Activated T-cell treated with anti-CD3 and anti-CD28 coated beads, Interleukin-2, amount 50 U/mL, for 1 hour (primary cell): ENCODE results near the gene EFCC1.

ENCODE experiments used
- DNase-seq: peaks from one replicate; pipeline ENCODE4 v3.0.0-alpha.2; 2020

Gene EFCC1

DNA sequence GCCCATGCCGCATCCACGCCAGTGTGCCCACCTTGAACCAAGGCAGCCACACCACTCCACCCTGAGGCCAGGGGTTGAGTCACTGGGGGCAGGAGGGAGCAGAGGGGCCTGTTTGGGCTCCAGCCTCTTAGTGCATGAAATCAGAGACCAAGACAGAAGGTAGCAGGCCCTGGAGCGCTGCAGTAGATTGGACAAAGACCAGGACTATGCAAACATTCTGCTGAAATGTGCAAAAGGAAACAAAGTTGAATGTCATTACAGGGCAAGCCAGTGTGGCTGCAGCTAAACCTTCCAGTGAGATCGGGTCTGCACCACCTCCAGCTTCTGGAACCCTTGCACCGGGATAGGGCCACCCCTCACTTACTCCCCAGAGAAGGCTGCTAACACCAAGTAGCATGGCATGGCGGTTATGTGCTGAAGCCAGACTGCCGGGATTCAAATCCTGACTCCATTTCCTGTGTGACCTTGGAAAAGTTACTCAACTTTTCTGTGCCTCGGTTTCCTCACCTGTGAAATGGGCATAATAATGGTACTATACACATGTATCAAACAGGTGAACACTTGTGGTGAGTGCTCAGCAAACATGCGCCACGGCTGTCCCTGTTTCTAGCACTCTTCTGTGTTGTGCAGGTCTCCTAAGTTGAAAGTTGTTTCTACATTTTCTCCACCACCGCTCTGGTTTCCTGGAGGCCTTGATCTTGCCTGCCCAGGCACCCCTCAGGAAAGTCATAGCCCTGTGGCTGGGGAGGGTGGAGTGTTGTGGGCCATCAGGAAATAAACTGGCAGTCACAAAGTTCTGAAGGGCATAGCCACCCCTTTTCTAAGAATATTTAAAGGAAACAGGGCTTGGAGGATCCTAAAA lies 34.5 kb downstream of the EFCC1 start:
- no peak for DNase-seq

DNA sequence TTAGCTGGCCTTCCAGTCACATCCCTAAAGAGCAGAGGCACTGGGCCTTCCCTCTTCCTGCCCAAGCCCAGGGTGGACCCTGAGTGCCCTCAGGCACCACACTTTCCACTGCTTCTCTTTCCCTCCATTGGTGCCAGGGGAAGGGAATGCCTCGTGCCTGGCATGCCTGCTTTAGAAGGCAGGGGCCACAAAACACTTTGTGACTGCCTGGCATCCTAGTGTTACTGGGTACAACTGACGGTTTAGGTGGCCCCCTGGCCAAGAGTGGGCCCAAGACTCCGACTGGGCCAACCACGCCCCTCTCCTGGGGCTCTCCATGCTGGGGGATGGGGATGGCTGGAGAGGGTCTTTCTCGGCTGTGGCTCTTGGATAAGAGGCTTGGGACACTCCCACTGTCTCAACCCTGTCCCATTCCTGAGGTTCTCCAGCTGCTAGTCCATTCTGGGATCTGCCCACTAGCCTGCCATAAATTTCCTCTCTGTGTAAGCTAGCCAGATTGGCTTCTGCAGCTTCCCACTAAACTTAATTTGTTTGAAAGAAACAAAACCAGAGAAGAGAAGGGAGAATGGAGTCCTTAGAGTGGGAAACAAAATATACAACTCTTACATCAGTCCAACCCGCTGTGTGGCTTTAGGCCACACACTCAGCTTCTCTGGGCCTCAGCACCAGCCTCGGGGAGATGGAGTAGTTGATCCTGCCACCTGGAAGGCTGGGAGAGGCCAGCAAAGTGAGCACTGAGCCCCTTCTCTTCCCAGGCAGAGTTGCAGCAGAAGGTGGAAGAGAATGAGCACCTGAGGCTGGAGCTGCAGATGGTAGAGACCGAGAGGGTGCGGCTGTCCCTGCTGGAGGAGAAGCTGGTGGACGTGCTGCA lies 35.4 kb downstream of the EFCC1 start:
- no peak for DNase-seq

DNA sequence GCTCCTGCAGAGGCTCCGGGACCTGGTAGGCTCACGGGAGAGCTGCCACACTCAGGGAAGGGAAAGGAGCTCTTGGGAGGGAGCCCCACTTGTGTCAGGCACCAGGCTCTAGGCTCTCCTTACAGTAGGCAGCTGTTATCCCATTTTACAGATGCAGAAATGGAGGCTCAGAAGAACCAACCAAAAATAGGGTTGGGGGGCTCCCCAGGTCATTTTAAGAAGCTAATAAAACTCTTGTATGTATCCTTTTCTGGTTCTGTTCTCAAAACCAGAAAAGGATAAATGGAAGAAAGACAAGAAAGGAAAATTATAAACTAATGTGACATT lies 36.0 kb downstream of the EFCC1 start:
- no peak for DNase-seq

DNA sequence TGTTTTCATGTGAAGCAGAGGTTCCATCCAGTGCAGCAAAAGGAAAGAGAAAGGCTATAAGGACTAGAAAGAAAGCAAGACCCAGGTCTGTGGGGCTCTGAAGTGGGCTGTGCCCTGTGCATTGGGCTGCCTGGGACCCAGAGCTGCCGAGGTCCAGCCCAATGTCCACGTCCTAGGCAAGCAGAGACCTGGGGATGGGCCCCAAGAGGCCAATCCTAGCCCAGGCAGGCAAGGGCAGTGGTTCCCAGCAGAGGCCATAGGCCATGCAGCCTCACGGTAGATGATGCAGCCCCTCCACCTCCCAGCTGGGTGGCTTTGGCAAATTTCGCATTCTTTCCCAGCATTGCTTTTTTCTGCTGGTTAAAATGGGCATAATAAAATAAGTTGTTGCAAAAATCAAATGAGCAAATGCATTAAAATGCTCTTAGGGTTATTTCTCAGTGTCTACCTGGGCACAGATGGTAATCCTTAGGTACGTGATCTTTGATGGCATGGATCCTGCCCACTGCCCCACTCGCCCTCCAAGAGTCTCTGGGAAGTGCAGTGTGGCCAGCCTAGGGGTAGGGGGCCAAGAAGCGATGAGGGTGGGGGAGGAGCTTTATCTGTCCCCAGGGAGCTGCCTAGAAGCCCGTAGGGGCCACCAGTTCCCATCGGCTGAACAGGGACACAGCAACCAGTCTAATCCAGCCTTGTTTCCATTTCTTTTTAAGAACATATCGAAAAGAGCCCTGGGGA lies 37.2 kb downstream of the EFCC1 start:
- no peak for DNase-seq

DNA sequence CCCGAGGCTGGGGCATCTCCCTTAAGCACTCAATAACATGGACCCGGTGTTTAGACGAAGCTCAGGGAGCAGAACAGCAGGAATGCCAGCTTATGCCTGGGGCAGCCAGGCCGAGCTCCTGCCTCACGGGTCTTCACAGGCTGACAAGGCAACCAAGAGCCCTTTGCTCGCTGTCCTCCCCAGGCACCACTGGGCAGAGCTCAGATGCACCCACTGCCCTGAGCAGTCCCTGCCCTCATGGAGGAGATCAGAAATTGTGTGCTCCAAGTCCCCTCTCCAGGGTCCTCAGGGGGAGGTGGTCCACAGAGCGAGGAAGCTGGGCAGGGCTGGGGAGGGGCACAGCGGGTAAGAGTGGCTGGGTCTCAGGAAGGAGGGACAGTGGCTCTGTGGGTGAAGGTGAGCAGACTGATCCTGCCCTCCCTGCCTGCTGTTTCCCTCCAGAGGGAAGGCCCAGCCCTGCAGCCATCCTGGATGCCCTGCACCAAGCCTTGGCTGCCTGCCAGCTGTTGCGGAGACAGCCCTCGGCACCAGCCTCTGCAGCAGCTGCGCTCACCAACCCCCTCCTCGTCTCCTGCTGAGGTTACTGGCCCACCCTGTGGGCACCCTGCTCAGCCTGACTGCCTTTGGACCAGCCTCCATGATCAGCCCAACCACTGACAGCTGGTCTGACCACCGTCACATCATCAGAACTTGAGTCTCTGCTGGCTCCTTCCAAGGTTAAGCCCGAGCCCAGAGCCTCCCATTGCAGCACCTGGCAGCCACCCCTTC lies 38.4 kb downstream of the EFCC1 start:
- no peak for DNase-seq

DNA sequence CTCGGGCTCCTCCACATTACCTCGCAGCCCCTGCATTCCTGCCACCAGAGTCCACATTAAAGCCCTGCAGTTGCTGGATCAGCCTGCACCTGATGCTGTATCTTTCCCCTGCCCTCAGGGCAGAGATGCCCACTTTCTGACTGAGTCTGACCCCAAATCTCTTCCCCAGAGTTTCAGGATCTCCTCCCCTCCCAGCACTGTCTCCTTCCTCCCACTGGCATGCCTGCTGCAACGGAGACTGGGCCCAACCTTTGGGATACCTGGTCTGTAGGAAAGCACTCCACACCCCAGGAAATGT lies 38.9 kb downstream of the EFCC1 start:
- no peak for DNase-seq

DNA sequence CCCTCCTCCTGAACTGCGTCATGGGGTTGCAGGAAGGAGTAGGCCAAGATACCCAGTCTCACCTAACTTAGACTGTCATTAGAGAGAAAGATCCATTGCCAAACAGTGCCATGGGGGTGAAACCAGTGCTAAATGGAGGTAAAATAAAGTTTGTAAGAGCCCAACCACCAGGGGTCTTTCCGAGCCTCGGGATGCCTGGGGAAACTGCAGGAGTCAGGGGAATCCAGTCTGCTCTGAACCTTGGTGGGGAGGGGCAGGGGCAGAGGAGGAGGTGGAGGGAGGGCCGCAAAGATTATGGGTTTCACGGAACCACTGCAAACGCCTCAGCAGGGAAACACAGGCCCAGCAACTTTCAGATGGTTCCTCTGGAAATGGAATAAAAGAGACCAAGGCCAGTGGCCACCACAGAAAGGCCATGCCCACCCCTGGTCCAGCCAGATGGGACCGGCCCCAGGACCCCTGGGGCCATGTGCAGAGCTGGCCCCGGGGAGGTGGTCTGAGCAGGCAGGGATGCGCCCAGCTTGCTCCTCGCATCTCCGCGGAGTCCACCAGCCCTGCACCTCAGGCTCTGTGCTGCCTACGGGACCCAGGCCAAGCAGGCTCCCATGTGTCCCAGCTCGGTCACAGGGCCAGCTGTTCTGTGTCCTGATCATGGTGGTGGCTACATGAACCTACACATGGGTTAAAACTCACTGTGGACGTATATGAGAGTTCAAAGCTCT lies 39.6 kb downstream of the EFCC1 start:
- no peak for DNase-seq

DNA sequence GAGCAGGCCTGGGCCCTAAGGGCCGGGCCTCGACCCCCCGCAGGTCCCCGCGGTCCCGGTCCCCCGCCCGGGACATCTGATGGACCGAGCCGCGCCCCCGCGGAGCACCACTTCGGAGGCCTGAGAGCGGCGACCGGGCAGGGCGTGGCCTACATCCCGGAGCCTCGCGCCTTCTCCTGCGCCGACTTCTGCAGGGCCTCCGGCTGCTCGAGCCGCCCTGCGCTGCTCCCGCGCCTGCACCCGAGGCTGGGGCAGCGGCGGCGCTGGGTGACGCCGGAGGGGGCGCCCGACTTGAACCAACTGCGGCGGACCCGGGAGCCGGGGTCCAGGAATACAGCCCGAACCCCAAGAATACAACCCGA lies 44.6 kb downstream of the EFCC1 start:
- DNase-seq: peak; percentile 65

DNA sequence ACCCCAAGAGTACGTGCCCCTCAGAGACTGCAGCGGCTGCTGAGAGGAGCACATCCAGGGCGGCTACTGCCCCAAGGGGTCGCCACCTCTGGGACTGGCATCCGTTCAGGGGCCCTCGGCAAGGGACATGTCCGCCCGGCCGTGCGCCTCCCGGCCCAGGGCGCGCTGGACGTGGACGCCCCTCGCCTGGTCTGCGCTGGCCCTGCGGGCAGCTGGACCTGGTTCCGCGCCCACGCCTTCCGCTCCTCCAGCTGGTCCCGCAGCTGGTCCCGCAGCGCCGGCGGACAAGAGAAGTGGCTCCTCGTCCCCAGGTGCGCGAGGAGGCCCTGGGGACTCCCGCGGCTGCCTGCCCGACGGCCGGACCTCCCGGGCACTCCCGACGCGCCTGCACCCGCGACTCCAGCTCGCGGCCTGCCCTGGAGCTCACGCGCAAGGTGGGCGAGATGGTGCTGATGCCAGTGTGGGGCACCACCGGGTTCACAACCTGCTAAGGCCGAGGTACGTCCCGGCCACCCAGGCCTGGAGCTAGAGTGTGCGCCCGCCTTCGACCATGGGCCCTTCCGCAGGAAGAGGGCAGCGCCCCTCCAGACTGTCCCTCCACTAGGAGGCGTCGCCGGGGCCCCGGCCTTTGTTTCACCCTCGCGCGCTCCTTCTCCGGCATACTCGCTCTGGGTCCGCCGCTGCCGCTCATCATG lies 45.1 kb downstream of the EFCC1 start:
- DNase-seq: peak; percentile 54

DNA sequence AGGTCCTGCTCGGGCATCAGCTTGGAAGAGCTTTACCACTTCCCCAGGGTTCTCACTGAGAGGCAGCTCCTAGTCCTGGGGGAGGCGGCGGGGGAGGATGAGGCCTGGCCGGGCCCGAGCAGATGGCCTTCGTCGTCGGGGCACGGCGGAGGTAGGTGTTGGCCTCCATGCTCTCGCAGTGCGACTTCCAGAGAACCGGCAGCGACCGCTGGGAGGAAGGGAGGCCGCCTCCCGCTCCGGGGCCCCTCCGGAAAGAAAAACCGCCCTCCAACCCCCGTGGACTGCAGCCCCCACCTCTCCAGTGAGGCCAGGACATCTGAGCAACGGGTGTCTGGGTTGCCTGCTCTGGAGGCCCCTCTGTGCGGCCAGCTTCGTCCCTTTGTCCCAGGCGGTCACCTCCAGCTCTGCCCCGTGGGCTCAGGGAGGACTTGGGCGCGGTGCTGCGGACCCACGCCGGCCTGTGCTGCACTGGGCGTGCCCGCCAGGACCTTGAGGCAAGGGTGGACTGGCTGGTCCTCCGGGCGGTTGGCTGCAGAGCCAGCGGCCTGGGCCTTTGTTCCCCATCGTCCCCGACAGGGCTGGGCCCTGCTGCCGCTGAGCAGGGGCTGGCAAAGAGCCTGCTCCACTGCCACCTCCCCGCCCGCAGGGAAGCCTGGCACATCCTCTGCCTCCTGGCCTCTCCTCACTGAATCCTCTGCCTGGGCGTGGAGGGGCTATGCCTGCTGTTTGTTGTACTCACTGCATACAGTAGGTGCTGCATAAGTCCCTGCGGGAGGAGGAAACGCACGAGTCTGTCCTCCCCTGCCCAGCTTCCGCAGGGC lies 45.8 kb downstream of the EFCC1 start:
- DNase-seq: no peak

DNA sequence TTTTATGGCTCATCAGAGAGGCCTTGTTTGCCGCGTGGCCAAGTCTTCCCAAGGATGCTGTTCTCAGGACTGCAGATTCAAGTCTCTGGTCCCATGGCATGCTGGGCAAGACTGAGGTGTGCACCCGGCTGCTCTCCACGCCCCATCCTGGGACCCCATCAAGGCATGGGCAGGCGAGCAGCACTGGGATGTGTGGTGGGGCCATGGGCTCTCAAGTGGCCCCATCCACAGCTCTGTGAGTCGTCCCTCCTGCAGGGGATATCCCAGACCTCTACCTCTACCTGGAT lies 46.4 kb downstream of the EFCC1 start:
- DNase-seq: no peak

DNA sequence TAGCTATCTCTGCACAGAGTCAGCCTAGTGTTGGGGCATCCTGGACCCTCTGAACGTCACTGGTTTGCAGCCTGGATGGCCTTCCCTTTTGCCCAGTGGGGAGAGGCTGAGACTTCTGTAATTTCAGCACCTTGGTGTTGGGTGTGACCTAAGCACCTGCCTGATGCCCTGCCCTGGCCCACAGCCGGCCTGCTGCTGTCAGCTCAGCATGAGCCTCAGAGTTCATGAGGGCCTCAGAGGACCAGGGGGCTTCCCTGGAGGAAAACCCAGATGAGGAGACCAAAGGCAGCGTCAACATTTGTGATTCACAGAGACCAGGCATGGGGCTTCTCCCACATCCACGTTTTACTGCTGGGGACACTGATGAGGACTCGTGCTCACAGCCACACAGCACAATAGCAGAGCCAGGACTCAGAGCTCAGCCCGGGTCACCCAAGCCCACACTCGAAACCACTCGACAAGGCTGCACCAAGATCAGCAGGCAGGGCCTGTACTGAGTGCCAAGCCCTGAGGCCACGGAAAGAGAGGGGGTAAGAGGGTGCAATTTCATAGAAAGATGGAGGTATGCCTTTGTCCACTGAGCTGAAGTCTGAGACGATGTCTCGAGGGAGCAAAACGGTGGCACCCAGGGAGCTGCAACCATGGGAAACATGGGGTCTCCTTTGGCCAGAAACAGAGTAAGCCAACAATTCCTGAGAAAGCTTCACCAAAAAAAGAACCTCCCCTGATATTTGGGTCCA lies 49.6 kb downstream of the EFCC1 start:
- no peak for DNase-seq

DNA sequence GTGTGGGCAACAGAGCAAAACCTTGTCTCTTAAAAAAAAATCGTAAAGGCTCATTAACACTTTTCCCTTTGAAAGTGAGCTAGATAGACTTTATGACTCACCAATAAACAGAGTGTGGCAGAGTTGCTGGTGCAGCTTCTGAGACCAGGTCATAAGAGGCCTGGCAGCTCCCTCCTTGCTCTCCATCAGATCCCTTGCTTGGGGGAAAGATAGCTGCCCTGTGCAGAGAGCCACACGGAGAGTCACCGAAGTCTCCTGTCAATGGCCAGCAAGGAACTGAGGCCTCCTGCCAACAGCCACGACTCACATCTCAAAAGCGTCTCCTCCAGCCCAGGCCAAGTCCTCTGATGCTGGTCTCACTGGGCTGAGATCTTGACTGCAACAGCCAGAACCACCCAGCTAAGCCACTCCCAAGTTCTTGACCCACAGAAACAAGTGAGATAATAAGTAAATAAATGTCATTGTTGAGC lies 50.8 kb downstream of the EFCC1 start:
- DNase-seq: no peak

DNA sequence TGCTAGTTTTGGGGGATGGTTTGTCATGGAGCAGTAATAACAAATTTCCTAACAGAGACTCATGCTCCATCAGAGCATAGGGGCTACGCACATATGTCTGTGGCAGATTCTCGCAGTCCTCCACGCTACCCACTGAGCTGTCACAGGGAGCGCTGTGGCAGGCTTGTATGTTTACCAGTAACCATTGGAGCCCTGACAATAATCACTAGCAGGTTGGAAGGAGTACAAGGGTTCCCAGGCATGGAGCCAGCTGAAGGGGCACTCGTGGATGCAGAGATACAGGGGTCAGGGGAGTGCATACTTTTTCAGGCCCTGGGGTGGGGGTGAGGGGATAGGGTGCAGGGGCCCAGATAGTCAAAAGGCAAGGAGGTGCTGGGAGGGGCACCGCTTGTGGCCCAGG lies 51.6 kb downstream of the EFCC1 start:
- DNase-seq: no peak

DNA sequence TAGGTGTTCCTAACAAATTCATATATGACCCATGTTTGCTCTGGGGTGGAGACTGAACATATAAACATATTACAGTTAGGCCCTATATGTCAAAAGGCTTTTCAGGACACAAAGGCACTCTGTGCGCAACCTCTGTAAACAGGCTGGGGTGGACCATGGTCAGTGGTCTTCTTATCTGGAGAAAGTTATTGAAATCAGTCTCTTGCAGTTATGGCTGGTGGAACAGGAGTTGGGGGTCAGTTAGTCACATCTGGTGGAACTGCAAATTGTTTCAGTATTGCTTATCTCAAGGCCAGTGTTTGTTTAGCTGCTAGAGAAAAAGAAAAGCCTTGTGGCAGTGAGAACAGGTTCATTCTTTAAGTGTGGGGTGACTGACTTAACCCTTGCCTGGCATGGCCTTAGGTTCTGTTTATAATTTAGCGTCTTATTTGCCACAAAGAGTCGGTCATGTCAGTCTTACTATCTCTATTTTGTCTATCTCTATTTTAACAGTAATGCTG lies 53.6 kb downstream of the EFCC1 start:
- DNase-seq: no peak

DNA sequence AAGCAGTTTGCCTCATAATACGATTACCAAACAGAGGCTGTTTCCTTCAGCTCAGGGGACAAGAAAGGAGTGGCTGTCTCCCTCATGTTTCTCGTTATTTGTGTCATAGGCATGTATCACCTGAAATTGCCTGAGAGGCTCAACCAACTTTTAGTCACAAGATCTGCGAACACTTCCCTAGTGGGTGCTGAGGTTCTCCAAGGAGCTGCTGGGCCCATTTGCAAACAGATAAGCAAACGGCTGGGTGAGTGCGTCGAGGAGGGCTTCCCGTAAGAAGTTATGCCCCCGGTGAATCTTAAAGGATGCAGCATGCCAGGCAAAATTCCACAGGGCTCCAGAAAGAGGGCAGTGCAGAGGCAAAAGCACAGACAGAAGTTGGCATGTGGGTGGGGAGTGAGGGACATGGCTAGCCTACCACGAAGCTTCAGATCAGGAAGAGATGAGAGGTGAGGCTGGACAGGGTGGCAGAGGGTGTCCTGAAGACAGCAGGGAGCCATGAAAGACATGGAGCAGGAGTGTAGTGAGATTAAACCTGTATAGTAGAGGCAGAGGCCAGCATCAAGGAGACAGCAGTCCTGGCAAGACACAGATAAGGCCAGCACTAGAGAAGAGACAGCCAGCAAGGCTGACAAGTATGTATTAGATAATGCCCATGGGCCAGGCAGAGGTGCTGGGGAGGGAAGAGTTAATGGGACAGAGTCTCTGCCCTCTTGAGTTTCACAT lies 55.5 kb downstream of the EFCC1 start:
- DNase-seq: no peak

DNA sequence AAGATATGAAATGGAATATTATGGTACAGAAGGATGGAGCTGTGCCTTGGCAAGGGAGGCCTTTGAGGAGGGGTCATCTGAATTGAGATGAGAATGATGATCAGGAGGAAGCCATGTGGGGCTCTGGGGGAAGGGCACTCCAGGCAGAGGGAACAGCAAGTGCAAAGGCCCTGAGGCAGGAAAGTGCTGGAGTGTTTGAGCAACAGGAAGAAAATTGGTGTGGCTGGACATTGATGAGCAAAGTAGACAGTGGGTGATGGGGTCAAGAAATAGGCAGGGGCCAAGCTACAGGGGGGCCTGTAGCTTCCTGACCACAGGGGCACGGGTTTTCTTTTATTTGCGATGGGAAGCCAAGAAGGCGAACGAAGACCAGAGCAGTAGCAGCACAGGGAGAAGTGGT lies 56.1 kb downstream of the EFCC1 start:
- no peak for DNase-seq

DNA sequence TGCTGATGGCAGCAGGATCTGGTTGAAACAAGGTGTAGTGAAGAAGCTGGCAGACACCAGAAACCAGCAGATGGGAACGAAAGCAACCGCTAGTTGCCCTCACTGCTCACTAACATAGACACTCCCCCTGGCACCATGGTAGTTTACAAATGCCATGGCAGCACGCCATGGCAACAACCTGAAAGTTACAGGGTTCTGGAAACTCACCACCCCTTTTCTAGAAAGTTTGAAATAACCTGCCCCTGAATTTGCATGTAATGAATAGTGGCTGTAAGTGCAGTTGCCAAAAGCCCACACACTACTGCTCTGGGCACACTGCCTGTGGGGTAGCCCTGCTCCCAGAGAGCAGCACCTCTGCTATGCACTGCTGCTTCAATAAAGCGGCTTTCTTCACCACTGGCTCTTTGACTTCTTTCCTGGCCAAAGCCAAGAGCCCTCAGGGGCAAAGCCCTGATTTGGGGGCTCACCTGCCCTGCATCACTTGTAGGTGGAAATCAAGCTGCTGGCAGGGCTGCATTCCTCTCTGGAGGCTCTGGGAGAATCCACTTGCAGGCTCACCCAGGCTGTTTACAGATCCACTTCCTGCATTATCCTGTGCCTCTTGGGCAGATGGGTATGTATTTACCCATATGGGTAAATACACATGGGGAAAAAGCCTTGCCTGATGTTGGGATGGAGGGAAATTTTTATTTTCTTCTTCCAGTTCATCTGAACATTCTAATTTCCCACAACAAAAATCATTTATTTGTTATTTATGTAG lies 57.5 kb downstream of the EFCC1 start:
- DNase-seq: no peak
